GM18861 (cell line): ENCODE measurements around the gene CUX1.
"Not testable (repeated sequence)": the region's sequence is repeated elsewhere in the genome, so short reads cannot be mapped to it uniquely, and the experiment has no call there.

ENCODE experiments used
- ATAC-seq: cut with Tn5 transposase; IDR thresholded peaks from one replicate; pipeline ENCODE4 v1.9.1; 2021; ENCODE audit not compliant: unreplicated experiment

Gene CUX1

DNA sequence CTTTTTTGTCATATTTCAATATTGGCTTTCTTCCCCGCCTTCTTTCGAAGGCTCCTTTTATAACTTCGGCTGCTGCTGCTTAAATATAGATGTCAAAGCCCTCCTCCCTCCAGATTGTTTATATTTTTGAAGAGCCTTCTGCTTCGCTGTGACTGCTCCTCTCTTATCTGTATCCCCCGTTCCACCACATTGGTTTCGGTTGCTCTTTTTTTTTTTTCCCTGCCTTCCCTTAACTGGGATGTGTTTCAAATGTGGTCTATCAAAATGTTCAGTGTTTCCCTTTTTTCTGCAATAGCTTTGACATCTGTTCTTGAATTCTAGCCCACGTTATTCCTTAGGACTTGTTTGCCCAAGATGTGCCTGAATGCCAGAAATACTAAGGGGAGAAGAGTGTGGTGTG is 96.4 kb downstream of the CUX1 start:
- no peak for ATAC-seq

GRCh38 chr7:101915000-101915399 is 97.6 kb downstream of the CUX1 start:
- no peak for ATAC-seq

GRCh38 chr7:101916041-101916800 is 98.8 kb downstream of the CUX1 start:
- ATAC-seq: no peak

DNA sequence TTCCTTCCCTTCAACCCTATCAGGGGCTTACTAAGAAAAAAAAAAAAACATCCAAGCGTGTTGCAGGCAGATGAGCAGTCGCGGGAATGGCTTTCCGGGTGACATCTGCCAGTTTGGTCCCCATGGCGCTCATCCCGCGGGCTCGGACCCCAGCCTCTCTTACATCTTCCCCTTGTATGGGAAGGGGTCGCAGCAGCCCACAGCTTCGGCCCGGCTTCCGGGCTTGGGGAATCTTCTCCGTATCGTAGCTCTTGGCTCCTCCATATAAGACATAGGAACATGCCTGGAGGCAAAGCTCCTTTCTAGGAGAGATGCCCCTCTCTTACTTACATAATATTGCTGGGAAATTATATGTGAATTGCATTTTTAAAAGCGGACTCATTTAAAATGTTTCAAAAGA is 99.5 kb downstream of the CUX1 start:
- ATAC-seq: no peak

GRCh38 chr7:101917566-101917965 is 100.1 kb downstream of the CUX1 start:
- no peak for ATAC-seq

- no peak for ATAC-seq
Observed at GRCh38 chr7:101918426-101918825, 101.0 kb downstream of the CUX1 start.

- ATAC-seq: no peak
Observed at GRCh38 chr7:101919363-101920115, 102.1 kb downstream of the CUX1 start.

DNA sequence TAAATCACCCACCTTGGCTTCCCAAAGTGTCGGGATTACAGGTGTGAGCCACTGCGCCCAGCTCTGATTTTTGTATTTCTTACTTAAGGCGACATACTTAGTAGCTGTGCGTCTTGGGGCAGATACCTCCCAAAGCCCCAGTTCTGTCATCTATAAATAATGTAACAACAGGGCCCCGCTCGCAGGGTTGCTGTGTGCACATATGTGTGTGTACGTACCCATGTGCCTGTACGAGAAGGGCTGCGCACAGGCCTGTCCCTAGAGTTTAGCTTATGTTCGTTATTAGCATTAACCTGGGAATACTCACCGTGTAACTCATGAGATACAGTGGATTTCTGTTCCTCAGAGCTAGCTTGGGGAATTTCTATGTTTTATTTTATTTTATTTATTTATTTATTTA is 103.6 kb downstream of the CUX1 start:
- ATAC-seq: no peak

GRCh38 chr7:101921546-101922489 is 104.4 kb downstream of the CUX1 start:
- ATAC-seq: not testable (repeated sequence)

GRCh38 chr7:101922631-101923601 is 105.5 kb downstream of the CUX1 start:
- ATAC-seq: no peak

- ATAC-seq: no peak
Observed at GRCh38 chr7:101923602-101923985, 106.2 kb downstream of the CUX1 start.

GRCh38 chr7:101924171-101924570 is 106.7 kb downstream of the CUX1 start:
- ATAC-seq: no peak

GRCh38 chr7:101926265-101926664 is 108.8 kb downstream of the CUX1 start:
- no peak for ATAC-seq

GRCh38 chr7:101927389-101927788 is 110.0 kb downstream of the CUX1 start:
- ATAC-seq: no peak

DNA sequence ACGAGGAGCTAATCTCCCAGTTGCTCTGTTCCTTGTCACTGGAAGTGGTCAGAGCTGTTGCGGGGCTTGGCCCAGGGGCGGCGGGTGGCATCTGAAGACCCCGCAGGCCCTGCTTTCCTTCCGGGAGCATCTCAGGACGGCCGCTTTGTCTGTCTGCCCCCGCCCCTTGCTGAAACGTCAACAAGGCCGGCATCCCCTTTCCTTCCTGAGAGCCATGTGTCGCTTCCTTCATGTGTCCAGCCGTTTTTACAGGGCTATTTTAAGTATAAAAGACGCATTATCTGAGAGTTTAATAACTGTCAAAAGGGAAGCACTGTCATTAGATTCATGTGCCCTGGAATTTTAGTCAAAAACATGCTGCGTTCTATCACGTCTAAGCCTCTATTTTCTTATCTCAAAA is 110.4 kb downstream of the CUX1 start:
- ATAC-seq: no peak

DNA sequence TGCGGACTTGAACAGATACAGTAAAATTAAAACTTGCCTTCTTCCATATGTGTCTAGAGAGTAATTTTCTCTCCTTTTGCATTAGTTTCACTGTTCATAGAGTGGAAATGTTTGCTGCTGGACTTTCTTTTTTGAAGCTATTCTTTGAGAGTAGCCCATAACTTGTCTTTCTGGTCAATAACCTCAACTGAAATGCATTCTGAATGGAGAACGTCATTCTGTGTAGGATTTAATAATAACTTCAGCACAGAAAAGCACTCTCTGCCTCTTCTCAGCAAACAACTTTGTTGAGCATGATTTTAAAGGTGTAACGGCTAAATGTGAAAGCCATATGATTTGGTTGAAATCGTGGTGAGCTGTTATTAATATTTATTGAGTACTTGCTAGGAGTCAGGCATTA is 111.8 kb downstream of the CUX1 start:
- ATAC-seq: no peak

DNA sequence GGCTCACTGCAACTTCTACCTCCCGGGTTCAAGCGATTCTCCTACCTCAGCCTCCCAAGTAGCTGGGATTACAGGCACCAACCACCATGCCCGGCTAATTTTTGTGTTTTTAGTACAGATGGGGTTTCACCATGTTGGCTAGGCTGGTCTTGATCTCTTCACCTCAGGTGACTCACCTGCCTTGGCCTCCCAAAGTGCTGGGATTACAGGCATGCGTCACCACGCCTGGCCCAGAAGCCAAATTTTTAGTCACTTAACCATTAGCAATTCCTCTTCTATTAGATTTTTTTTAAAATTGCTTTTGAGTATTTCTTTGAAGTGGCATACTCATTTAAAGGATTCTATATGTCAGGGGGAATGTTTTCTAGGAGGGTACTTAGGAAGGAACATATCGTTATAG is 112.5 kb downstream of the CUX1 start:
- ATAC-seq: not testable (repeated sequence)

- ATAC-seq: no peak
Observed at GRCh38 chr7:101932083-101932482, 114.7 kb downstream of the CUX1 start.

DNA sequence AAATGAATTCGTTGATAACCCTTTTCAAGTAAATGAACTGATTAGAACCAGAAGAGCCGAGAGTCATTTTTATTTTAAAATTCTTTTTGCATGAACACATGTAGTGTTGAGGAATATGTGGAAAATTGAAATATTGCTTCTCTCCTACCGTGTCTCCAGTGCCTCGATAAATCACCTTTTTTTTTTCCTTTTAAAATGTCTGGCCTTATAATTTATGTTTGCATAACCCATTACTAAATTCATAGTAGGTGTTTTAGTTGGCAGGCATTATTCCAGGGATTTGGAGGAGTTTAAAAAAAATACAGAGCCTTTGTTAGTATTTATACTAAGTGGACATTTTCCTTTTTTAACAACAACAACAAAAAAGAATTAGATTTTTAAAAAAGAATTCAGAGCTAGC is 115.6 kb downstream of the CUX1 start:
- ATAC-seq: no peak

DNA sequence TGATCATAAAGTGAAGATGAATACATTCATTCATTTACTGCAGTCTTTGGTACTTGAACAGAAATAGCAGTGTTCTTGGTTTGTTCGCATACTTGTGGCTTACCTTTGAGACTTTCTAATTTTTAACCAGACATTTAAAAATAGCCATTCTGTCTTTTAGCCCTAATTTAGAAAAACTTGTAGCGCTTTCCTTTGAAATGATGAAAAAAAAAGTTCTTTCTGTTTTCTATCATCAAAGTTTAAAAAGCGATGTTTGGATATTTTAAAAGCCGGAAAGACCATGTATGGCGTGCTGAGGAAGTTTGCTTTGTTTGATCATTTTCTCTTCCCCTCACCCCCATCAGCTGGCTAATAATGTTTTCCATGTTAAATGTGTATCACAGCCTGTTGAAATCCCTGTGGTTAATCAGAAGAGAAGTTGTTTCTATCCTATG is 116.3 kb downstream of the CUX1 start:
- peak; percentile 70 for ATAC-seq
